ENCODE results near the gene TTYH3. TPM values are rescaled to one million over a fixed set of nuclear protein-coding genes. Genes with fewer than 3 reads are reported as not detected.

TTYH3 gene
- total and polyA plus RNA-seq, 2 of the 13 experiments (the other 11 are each of a cell fraction or from before 2014, with no cell fraction given), result 26.3 to 50.0 TPM

DNA sequence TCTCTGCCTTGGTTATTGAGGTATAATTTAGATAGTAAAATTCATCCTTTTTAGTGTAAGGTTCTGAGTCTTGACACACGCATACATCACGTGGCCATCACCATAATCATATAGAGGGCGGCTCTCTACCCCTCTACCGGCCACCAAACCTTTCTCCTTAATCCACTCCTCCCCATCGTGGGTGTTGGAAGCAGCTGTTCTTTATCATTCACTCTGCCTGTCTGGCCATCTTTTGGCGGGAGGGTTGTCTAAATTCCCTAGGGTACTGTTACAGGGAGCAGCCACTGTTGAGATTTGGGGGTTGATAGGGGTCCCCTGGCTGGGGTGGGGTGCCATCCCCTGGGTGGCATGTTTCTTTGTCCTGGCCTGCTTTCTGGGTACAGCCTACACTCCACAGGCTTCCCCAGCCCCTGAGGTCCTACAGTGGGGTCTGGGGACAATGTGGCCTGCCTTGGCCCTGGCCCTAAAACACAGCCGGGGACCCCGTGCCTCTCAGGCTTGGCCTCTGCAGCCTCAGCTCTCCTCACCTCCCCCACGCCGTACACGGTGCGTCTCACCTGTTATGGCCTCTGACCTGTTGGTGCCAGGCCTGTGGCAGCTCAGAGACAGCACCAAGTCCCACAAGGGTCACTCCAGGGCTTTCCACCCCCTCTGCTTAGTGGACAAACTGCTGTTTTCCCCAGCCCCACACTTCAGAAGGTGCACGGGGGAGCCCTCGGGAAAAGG lies 73.7 kb downstream of the TTYH3 start:
- no TSS peak for BruUV-seq (replicated peaks)
- Histone ChIP-seq H3K4me2 (ENCODE audit: low read depth, low read length) (no peak overlapping the region), H3K9me3 (ENCODE audit: low read length) (no peaks in the 10 kb centered on the region), H2AFZ (ENCODE audit: low read length) (no peak overlapping the region), H3K36me3 (replicated peaks in 1 of 2; ENCODE audit: control insufficient read depth in 1 of 2, insufficient read depth in 2 of 2, low read length in 2 of 2) (no peaks in the 10 kb centered on the region), H4K20me1 (ENCODE audit: insufficient read depth, low read length) (no peaks in the 10 kb centered on the region; the same call in 1 of the 2 replicates), H3K4me1 (ENCODE audit: insufficient read depth, low read length) (peaks cover 28% of the 10 kb centered on the region), H3K27me3 (ENCODE audit: control insufficient read depth in 1 of 2, insufficient read depth in 2 of 2, low read length in 2 of 2) (peaks cover 16 to 40% of the 10 kb centered on the region in 2 experiments; a peak in 4 of 5 replicates), H3K4me3 (replicated peaks in 1 of 3; ENCODE audit: insufficient read depth in 1 of 3, low read depth in 2 of 3, low read length in 3 of 3) (no peak overlapping the region), H3K27ac (ENCODE audit: extremely low read length, insufficient read depth, low read length) (no peak overlapping the region), H3K79me2 (ENCODE audit: insufficient read depth, low read length) (no peaks in the 10 kb centered on the region), H3K9ac (ENCODE audit: insufficient read depth, low read depth, low read length) (no peak overlapping the region)
- CTCF ChIA-PET (ENCODE audit: low intra/inter-chr PET ratio, low total read pairs), result no interaction called here
- no peak for ATAC-seq
- POLR2A ChIA-PET, result no interaction called here
- intact Hi-C loops (cut with micrococcal nuclease; ENCODE audit: unreplicated experiment) (no loop called here), in situ Hi-C loops (cut with HindIII; ENCODE audit: extremely low pct_ligation_motif_present, low pct_unique_long_range_greater_than_20kb) (loop anchor here (5.0 kb wide), 1 partner anchor 38 kb away; no protein-coding TSS in a partner anchor)
- no peak for DNase-seq (ENCODE audit: low spot score)
- 52% methylated on average over 8 of the region's 14 CpGs for WGBS (ENCODE audit: low lambda C conversion rate)
- no peak for FAIRE-seq
- TF ChIP-seq, protein P1, sequence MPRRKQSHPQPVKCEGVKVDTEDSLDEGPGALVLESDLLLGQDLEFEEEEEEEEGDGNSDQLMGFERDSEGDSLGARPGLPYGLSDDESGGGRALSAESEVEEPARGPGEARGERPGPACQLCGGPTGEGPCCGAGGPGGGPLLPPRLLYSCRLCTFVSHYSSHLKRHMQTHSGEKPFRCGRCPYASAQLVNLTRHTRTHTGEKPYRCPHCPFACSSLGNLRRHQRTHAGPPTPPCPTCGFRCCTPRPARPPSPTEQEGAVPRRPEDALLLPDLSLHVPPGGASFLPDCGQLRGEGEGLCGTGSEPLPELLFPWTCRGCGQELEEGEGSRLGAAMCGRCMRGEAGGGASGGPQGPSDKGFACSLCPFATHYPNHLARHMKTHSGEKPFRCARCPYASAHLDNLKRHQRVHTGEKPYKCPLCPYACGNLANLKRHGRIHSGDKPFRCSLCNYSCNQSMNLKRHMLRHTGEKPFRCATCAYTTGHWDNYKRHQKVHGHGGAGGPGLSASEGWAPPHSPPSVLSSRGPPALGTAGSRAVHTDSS (CRISPR knock-in tag; conservative IDR thresholded peaks at IDR 0.05), result no peak
- TF ChIP-seq ZNF431 (CRISPR knock-in tag; IDR thresholded peaks at IDR 0.05; ENCODE audit: borderline replicate concordance, low read depth), result no peak
- TF ChIP-seq, protein P2, sequence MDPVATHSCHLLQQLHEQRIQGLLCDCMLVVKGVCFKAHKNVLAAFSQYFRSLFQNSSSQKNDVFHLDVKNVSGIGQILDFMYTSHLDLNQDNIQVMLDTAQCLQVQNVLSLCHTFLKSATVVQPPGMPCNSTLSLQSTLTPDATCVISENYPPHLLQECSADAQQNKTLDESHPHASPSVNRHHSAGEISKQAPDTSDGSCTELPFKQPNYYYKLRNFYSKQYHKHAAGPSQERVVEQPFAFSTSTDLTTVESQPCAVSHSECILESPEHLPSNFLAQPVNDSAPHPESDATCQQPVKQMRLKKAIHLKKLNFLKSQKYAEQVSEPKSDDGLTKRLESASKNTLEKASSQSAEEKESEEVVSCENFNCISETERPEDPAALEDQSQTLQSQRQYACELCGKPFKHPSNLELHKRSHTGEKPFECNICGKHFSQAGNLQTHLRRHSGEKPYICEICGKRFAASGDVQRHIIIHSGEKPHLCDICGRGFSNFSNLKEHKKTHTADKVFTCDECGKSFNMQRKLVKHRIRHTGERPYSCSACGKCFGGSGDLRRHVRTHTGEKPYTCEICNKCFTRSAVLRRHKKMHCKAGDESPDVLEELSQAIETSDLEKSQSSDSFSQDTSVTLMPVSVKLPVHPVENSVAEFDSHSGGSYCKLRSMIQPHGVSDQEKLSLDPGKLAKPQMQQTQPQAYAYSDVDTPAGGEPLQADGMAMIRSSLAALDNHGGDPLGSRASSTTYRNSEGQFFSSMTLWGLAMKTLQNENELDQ (CRISPR knock-in tag; IDR thresholded peaks at IDR 0.05; ENCODE audit: borderline replicate concordance), result no peak
- TF ChIP-seq ZKSCAN5 (CRISPR knock-in tag; IDR thresholded peaks at IDR 0.05), result no peak
- TF ChIP-seq ZNF709 (CRISPR knock-in tag; IDR thresholded peaks at IDR 0.05), result no peak
- TF ChIP-seq ATAD3A (CRISPR knock-in tag; IDR thresholded peaks at IDR 0.05), result no peak
- TF ChIP-seq, protein P3, sequence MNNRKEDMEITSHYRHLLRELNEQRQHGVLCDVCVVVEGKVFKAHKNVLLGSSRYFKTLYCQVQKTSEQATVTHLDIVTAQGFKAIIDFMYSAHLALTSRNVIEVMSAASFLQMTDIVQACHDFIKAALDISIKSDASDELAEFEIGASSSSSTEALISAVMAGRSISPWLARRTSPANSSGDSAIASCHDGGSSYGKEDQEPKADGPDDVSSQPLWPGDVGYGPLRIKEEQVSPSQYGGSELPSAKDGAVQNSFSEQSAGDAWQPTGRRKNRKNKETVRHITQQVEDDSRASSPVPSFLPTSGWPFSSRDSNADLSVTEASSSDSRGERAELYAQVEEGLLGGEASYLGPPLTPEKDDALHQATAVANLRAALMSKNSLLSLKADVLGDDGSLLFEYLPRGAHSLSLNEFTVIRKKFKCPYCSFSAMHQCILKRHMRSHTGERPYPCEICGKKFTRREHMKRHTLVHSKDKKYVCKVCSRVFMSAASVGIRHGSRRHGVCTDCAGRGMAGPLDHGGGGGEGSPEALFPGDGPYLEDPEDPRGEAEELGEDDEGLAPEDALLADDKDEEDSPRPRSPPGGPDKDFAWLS (CRISPR knock-in tag; IDR thresholded peaks at IDR 0.05; ENCODE audit: borderline replicate concordance), result no peak
- no peak for TF ChIP-seq IRF2 (CRISPR knock-in tag; IDR thresholded peaks at IDR 0.05)
- no peak for TF ChIP-seq ERF (CRISPR knock-in tag; IDR thresholded peaks at IDR 0.05)
- TF ChIP-seq ZNF510 (CRISPR knock-in tag; IDR thresholded peaks at IDR 0.05; ENCODE audit: low read depth), result no peak
- TF ChIP-seq ZNF251 (CRISPR knock-in tag; IDR thresholded peaks at IDR 0.05), result no peak
- TF ChIP-seq ZNF230 (CRISPR knock-in tag; IDR thresholded peaks at IDR 0.05), result no peak
- no peak for TF ChIP-seq JARID2 (CRISPR knock-in tag; IDR thresholded peaks at IDR 0.05; ENCODE audit: insufficient replicate concordance)
- TF ChIP-seq, protein P4, sequence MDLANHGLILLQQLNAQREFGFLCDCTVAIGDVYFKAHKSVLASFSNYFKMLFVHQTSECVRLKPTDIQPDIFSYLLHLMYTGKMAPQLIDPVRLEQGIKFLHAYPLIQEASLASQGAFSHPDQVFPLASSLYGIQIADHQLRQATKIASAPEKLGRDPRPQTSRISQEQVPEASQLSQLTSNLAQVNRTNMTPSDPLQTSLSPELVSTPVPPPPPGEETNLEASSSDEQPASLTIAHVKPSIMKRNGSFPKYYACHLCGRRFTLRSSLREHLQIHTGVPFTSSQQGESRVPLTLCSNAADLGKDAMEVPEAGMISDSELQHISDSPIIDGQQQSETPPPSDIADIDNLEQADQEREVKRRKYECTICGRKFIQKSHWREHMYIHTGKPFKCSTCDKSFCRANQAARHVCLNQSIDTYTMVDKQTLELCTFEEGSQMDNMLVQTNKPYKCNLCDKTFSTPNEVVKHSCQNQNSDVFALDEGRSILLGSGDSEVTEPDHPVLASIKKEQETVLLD (CRISPR knock-in tag; IDR thresholded peaks at IDR 0.05; ENCODE audit: low read depth), result no peak
- TF ChIP-seq, protein P5, sequence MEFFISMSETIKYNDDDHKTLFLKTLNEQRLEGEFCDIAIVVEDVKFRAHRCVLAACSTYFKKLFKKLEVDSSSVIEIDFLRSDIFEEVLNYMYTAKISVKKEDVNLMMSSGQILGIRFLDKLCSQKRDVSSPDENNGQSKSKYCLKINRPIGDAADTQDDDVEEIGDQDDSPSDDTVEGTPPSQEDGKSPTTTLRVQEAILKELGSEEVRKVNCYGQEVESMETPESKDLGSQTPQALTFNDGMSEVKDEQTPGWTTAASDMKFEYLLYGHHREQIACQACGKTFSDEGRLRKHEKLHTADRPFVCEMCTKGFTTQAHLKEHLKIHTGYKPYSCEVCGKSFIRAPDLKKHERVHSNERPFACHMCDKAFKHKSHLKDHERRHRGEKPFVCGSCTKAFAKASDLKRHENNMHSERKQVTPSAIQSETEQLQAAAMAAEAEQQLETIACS (CRISPR knock-in tag; IDR thresholded peaks at IDR 0.05), result no peak

All from HepG2 (cell line).